ENCODE data around the gene GNG12.

DNA sequence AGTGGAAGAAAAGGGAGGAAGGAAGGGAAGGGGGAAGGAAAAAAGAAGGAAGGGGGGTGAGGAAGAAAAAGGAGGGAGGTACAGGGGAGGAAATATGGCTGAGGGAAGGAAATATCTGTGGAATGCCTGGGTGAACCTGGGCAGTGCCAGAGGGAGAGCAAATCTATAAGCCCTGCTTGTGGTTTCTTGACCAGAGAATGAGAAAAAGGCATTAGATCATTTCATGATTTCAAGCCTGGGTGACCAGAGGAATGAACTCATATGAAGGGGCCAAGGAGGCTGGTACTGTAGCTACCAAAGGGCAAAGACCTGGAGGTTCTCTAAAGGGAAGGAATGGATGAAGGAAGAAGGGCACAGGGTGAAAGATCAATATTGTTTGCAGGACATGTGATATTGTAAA lies 31.4 kb downstream of the GNG12 start:
- TF ChIP-seq, protein P1, sequence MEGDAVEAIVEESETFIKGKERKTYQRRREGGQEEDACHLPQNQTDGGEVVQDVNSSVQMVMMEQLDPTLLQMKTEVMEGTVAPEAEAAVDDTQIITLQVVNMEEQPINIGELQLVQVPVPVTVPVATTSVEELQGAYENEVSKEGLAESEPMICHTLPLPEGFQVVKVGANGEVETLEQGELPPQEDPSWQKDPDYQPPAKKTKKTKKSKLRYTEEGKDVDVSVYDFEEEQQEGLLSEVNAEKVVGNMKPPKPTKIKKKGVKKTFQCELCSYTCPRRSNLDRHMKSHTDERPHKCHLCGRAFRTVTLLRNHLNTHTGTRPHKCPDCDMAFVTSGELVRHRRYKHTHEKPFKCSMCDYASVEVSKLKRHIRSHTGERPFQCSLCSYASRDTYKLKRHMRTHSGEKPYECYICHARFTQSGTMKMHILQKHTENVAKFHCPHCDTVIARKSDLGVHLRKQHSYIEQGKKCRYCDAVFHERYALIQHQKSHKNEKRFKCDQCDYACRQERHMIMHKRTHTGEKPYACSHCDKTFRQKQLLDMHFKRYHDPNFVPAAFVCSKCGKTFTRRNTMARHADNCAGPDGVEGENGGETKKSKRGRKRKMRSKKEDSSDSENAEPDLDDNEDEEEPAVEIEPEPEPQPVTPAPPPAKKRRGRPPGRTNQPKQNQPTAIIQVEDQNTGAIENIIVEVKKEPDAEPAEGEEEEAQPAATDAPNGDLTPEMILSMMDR (IDR thresholded peaks at IDR 0.05) = no peak
- TF ChIP-seq CREB1 (CRISPR knock-in tag; IDR thresholded peaks at IDR 0.05) (no peak), NFYB (CRISPR knock-in tag; conservative IDR thresholded peaks at IDR 0.05; ENCODE audit: low read depth) (no peak), ZNF138 (CRISPR knock-in tag; conservative IDR thresholded peaks at IDR 0.05) (no peak)
